ENCODE results near the gene PRR20A.
"Not testable (repeated sequence)": the region's sequence is repeated elsewhere in the genome, so short reads cannot be mapped to it uniquely, and the experiment has no call there.

The PRR20A gene

GRCh38 chr13:57140235-57140968 is at the start of gene PRR20A:
Gene PRR20A (plus strand): TSS chr13:57140918. CDS start chr13:57141305, 387 bp downstream.
- DNase-seq = not testable (repeated sequence)

- no peak for DNase-seq
These were observed 25.8 kb upstream of the PRR20A start for GRCh38 chr13:57114945-57115344.

GRCh38 chr13:57123681-57124080 is 17.0 kb upstream of the PRR20A start:
- DNase-seq = no peak

- no peak for DNase-seq
These were observed 11.8 kb upstream of the PRR20A start for GRCh38 chr13:57128909-57129308.

- DNase-seq = no peak
These were observed 4.6 kb upstream of the PRR20A start for GRCh38 chr13:57136093-57136492.

GRCh38 chr13:57137585-57137984 is 3.1 kb upstream of the PRR20A start:
- no peak for DNase-seq

GRCh38 chr13:57138988-57139387 is 1.7 kb upstream of the PRR20A start:
- DNase-seq = no peak

GRCh38 chr13:57139781-57140180 is 937 bp upstream of the PRR20A start:
- DNase-seq = not testable (repeated sequence)

- not testable (repeated sequence) for DNase-seq
These were observed 6.5 kb downstream of the PRR20A start, which contains the start of gene PRR20B for GRCh38 chr13:57147188-57147587. Gene PRR20B (plus strand): TSS chr13:57147488. CDS start chr13:57147875, 387 bp downstream.

GRCh38 chr13:57148106-57148505 is 7.4 kb downstream of the PRR20A start:
- not testable (repeated sequence) for DNase-seq

- DNase-seq = not testable (repeated sequence)
These were observed 13.0 kb downstream of the PRR20A start, which contains the start of gene PRR20C for GRCh38 chr13:57153761-57154160. Gene PRR20C (plus strand): TSS chr13:57154061. CDS start chr13:57154448, 387 bp downstream.

- DNase-seq = not testable (repeated sequence)
These were observed 19.6 kb downstream of the PRR20A start, which contains the start of gene PRR20D for GRCh38 chr13:57160332-57160731. Gene PRR20D (plus strand): TSS chr13:57160632. CDS start chr13:57161019, 387 bp downstream.

GRCh38 chr13:57166897-57167296 is 26.2 kb downstream of the PRR20A start, which contains the start of gene PRR20E:
Gene PRR20E (plus strand): TSS chr13:57167197. CDS start chr13:57167584, 387 bp downstream.
- DNase-seq = not testable (repeated sequence)

GRCh38 chr13:57191667-57192066 is 50.9 kb downstream of the PRR20A start:
- DNase-seq = no peak

All from activated naive CD4-positive, alpha-beta T cell treated with anti-CD3 and anti-CD28 coated beads, Interleukin-2, amount 50 U/mL, for 16 hours (primary cell).